HepG2 (cell line): ENCODE measurements around the gene RFXAP. TPM values are rescaled to one million over a fixed set of nuclear protein-coding genes. Genes with fewer than 3 reads are reported as not detected.

Experiments used
- ATAC-seq: fragments of 200-7000 bp; cut with Tn5 transposase; 3 replicates; pipeline ENCODE4 v1.9.1; 2020; ENCODE audit warnings: mild to moderate bottlenecking, moderate library complexity
- BruUV-seq: library from RNA; stranded (reverse); fragments of 400-500 nt; replicated peaks from 2 replicates; lab custom pipeline; 2021; lab: Mats Ljungman, UMichigan
- CTCF ChIA-PET: fragments of 300-600 bp; formaldehyde crosslinking; extraction: SDS; loops from one replicate; lab custom pipeline; 2021; ENCODE audit warnings: low total read pairs, inconsistent platforms, low intra/inter-chr PET ratio; lab: Yijun Ruan, JAX
- POLR2A ChIA-PET: fragments of 350-600 bp; sonication (Branson Sonifier 250); formaldehyde crosslinking; loops from one replicate; lab custom pipeline; 2020; ENCODE audit warnings: antibody characterized with exemption, inconsistent platforms; lab: Yijun Ruan, JAX
- DNase-seq: peaks from one replicate; pipeline ENCODE4 v3.0.0-alpha.2; 2015; ENCODE audit warnings: low spot score
- FAIRE-seq: peaks from 3 replicates; lab custom pipeline; 2011; peaks lifted over from hg19 to GRCh38; lab: Jason Lieb, UNC
- H2AFZ ChIP-seq: one replicate; pipeline ENCODE4 v1.6.1; 2011; ENCODE audit warnings: low read length, inconsistent platforms
- H3K27ac ChIP-seq: fragments of 300-600 bp; 3 replicates; pipeline ENCODE4 v1.8.0; 2011; ENCODE audit warnings: mixed run types, mild to moderate bottlenecking, mixed read lengths, low read length, inconsistent platforms; ENCODE audit not compliant: insufficient read depth; ENCODE audit errors: extremely low read length
- H3K27me3 ChIP-seq, 2 experiments: fragments of 200-600 bp in 1 of 2; 2 replicates in 1 of 2; 3 replicates in 1 of 2; pipeline versions ENCODE4 v1.6.0 to v1.8.0; 2011; ENCODE audit warnings: low read length in 2 of 2, mild to moderate bottlenecking in 2 of 2, moderate library complexity in 2 of 2, inconsistent platforms in 1 of 2; ENCODE audit not compliant: insufficient read depth in 2 of 2, control insufficient read depth in 1 of 2
- H3K36me3 ChIP-seq, 2 experiments: fragments of 200-600 bp in 1 of 2; replicated peaks in 1 of 2; 2 replicates in 1 of 2; 3 replicates in 1 of 2; pipeline versions ENCODE4 v1.5.1 to v1.8.0; 2011; ENCODE audit warnings: low read length in 2 of 2, inconsistent platforms in 1 of 2; ENCODE audit not compliant: insufficient read depth in 2 of 2, control insufficient read depth in 1 of 2
- H3K4me1 ChIP-seq: 2 replicates; pipeline ENCODE4 v1.5.1; 2012; ENCODE audit warnings: low read length, inconsistent platforms; ENCODE audit not compliant: insufficient read depth
- H3K4me2 ChIP-seq: 2 replicates; pipeline ENCODE4 v1.6.0; 2011; ENCODE audit warnings: low read depth, low read length, inconsistent platforms
- H3K4me3 ChIP-seq, 3 experiments: fragments of 200-600 bp in 1 of 3; sonication (generic), shearing (Covaris generic) in 1 of 3; replicated peaks in 1 of 3; 2 replicates each; pipeline ENCODE4 v1.5.1; 2011 to 2016; ENCODE audit warnings: low read length in 3 of 3, inconsistent platforms in 2 of 3, low read depth in 2 of 3, mild to moderate bottlenecking in 2 of 3, control low read depth in 1 of 3, mixed read lengths in 1 of 3; ENCODE audit not compliant: insufficient read depth in 1 of 3
- H3K79me2 ChIP-seq: one replicate; pipeline ENCODE4 v1.6.1; 2011; ENCODE audit warnings: low read length, inconsistent platforms; ENCODE audit not compliant: insufficient read depth
- H3K9ac ChIP-seq: 2 replicates; pipeline ENCODE4 v1.6.0; 2011; ENCODE audit warnings: mild to moderate bottlenecking, low read depth, low read length, inconsistent platforms; ENCODE audit not compliant: insufficient read depth
- H3K9me3 ChIP-seq: 2 replicates; pipeline ENCODE4 v1.5.1; 2012; ENCODE audit warnings: mild to moderate bottlenecking, low read length
- H4K20me1 ChIP-seq: 2 replicates; pipeline ENCODE4 v1.6.0; 2011; ENCODE audit warnings: inconsistent platforms, mild to moderate bottlenecking, low read length, moderate library complexity; ENCODE audit not compliant: insufficient read depth
- CREM ChIP-seq, 2 experiments: sonication (generic) in 1 of 2; formaldehyde crosslinking in 1 of 2; IDR thresholded peaks; 2 replicates each; pipeline versions ENCODE4 v1.4.0 to v1.6.1; 2016 to 2020; ENCODE audit warnings: antibody characterized with exemption in 1 of 2, mild to moderate bottlenecking in 1 of 2, missing genetic modification reagents in 1 of 2
- HNRNPK ChIP-seq: fragments of 200-400 bp; formaldehyde crosslinking; IDR thresholded peaks from 2 replicates; pipeline ENCODE4 v1.6.1; 2018; ENCODE audit warnings: low read length, low read depth, moderate library complexity, mild to moderate bottlenecking; ENCODE audit not compliant: poor library complexity, severe bottlenecking
- IRF2 ChIP-seq: IDR thresholded peaks from 2 replicates; pipeline ENCODE4 v1.6.1; 2018; ENCODE audit warnings: missing genetic modification reagents, missing compliant biosample characterization
- MIER2 ChIP-seq: IDR thresholded peaks from 2 replicates; pipeline ENCODE4 v1.6.1; 2016; ENCODE audit warnings: missing biosample characterization, missing genetic modification reagents
- TARDBP ChIP-seq: sonication (generic); formaldehyde crosslinking; IDR thresholded peaks from 2 replicates; pipeline ENCODE4 v1.8.0; 2022; ENCODE audit warnings: mild to moderate bottlenecking, missing genetic modification reagents
- ZNF563 ChIP-seq: sonication (generic); formaldehyde crosslinking; IDR thresholded peaks from 2 replicates; pipeline ENCODE4 v1.8.0; 2022; ENCODE audit warnings: mild to moderate bottlenecking, moderate library complexity, missing genetic modification reagents
- WGBS: methylation state at CpG from one replicate; pipeline ENCODE4 v1.1.6; 2017; ENCODE audit warnings: low lambda C conversion rate; 5-methylcytosine and 5-hydroxymethylcytosine counted together
- in situ Hi-C: cut with HindIII; loops from 2 replicates; pipeline ENCODE4 v1.10.0; 2017; ENCODE audit warnings: low pct_unique_long_range_greater_than_20kb; ENCODE audit not compliant: extremely low pct_ligation_motif_present
- intact Hi-C: fragments of 100-400 bp; cut with micrococcal nuclease; formaldehyde crosslinking; loops from one replicate; pipeline ENCODE4 v1.10.0; 2022; ENCODE audit not compliant: unreplicated experiment
- polyA plus RNA-seq, 8 experiments: library from polyadenylated mRNA; depleted of rRNA in 3 of 8; stranded (reverse) in 7 of 8; unstranded in 1 of 8; fragments of >200 nt; fragmentation: Illumina TruSeq in 4 of 8; extraction: Trizol in 4 of 8; gene quantifications; 2 replicates each; pipeline versions ENCODE4 v1.2.1 to v1.2.3, GENCODE V29; 2011 to 2016; ENCODE audit warnings: low read depth in 4 of 8, missing spikeins in 1 of 8, mixed read lengths in 1 of 8; ENCODE audit not compliant: insufficient read depth in 1 of 8
- total RNA-seq, 5 experiments: library from RNA; depleted of rRNA; stranded (reverse); fragments of >200 nt; fragmentation: Illumina TruSeq; extraction: Trizol; gene quantifications; 2 replicates each; pipeline ENCODE4 v1.2.3, GENCODE V29; 2016; ENCODE audit warnings: low read depth in 1 of 5
- TF ChIP-seq, protein P1 (sequence below): sonication (generic); formaldehyde crosslinking; IDR thresholded peaks from 2 replicates; pipeline ENCODE4 v1.5.0; 2020; ENCODE audit warnings: mild to moderate bottlenecking, missing genetic modification reagents
- TF ChIP-seq, protein P2 (sequence below): sonication (generic); formaldehyde crosslinking; IDR thresholded peaks from 2 replicates; pipeline ENCODE4 v1.8.0; 2022; ENCODE audit warnings: mild to moderate bottlenecking, missing genetic modification reagents; ENCODE audit not compliant: insufficient replicate concordance

The RFXAP gene
- total and polyA plus RNA-seq, 2 of the 13 experiments (the other 11 are each of a cell fraction or from before 2014, with no cell fraction given): 1.8 to 7.9 TPM

DNA sequence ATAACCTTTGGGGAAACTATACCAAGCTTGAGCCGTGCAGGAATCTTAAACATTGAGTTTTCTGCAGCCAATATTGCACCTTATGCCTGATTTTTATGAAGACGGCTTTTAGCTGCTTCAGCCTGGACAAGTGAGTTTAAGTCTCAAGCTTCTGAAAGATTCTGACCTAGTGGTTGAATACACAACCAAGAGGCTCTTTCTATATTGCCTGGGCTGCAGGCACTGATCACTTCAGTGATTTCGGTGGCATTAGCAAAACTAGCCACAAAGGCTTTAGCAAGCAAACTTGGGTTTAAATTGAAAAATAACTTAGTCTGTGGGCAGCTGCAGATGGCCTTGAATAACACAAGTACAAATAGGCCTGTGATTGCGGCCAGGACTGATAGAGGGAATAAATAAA, 29.3 kb upstream of the RFXAP start:
- H3K27ac ChIP-seq: no peak overlapping the region
- no peaks in the 10 kb centered on the region; a peak in 1 of 5 replicates for H3K27me3 ChIP-seq
- H3K36me3 ChIP-seq: no peaks in the 10 kb centered on the region
- no peak for DNase-seq
- H3K9me3 ChIP-seq: no peaks in the 10 kb centered on the region
- CTCF ChIA-PET: no interaction called here
- intact Hi-C loops: no loop called here
- ATAC-seq: no peak
- WGBS: 26% methylated on average over 4 of the region's 4 CpGs
- BruUV-seq: no TSS peak
- H3K4me2 ChIP-seq: no peak overlapping the region
- H3K9ac ChIP-seq: no peak overlapping the region
- POLR2A ChIA-PET: no interaction called here
- no peak overlapping the region for H3K4me3 ChIP-seq
- H3K4me1 ChIP-seq: no peaks in the 10 kb centered on the region
- no peaks in the 10 kb centered on the region for H3K79me2 ChIP-seq
- H2AFZ ChIP-seq: no peak overlapping the region
- in situ Hi-C loops: no loop called here
- no peak for TF ChIP-seq MIER2 (CRISPR knock-in tag)
- TF ChIP-seq, protein P1, sequence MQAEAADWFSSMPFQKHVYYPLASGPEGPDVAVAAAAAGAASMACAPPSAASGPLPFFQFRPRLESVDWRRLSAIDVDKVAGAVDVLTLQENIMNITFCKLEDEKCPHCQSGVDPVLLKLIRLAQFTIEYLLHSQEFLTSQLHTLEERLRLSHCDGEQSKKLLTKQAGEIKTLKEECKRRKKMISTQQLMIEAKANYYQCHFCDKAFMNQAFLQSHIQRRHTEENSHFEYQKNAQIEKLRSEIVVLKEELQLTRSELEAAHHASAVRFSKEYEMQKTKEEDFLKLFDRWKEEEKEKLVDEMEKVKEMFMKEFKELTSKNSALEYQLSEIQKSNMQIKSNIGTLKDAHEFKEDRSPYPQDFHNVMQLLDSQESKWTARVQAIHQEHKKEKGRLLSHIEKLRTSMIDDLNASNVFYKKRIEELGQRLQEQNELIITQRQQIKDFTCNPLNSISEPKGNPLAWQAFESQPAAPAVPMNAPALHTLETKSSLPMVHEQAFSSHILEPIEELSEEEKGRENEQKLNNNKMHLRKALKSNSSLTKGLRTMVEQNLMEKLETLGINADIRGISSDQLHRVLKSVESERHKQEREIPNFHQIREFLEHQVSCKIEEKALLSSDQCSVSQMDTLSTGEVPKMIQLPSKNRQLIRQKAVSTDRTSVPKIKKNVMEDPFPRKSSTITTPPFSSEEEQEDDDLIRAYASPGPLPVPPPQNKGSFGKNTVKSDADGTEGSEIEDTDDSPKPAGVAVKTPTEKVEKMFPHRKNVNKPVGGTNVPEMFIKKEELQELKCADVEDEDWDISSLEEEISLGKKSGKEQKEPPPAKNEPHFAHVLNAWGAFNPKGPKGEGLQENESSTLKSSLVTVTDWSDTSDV (CRISPR knock-in tag): no peak
- TF ChIP-seq IRF2 (CRISPR knock-in tag): no peak
- TF ChIP-seq TARDBP (CRISPR knock-in tag): no peak
- TF ChIP-seq CREM (IDR thresholded peaks at IDR 0.05): no peak
- TF ChIP-seq CREM (CRISPR knock-in tag; IDR thresholded peaks at IDR 0.05): no peak
- TF ChIP-seq, protein P2, sequence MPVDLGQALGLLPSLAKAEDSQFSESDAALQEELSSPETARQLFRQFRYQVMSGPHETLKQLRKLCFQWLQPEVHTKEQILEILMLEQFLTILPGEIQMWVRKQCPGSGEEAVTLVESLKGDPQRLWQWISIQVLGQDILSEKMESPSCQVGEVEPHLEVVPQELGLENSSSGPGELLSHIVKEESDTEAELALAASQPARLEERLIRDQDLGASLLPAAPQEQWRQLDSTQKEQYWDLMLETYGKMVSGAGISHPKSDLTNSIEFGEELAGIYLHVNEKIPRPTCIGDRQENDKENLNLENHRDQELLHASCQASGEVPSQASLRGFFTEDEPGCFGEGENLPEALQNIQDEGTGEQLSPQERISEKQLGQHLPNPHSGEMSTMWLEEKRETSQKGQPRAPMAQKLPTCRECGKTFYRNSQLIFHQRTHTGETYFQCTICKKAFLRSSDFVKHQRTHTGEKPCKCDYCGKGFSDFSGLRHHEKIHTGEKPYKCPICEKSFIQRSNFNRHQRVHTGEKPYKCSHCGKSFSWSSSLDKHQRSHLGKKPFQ (CRISPR knock-in tag): no peak
- TF ChIP-seq ZNF563 (CRISPR knock-in tag): no peak
- no peak for TF ChIP-seq HNRNPK
- no peaks in the 10 kb centered on the region for H4K20me1 ChIP-seq
- no peak for FAIRE-seq
